GM18507 (cell line): ENCODE measurements around the gene ISG15.
"Not testable (repeated sequence)": the region's sequence is repeated elsewhere in the genome, so short reads cannot be mapped to it uniquely, and the experiment has no call there.

Source experiments
- DNase-seq: peaks from one replicate; pipeline ENCODE4 v3.0.0; 2011; ENCODE audit warnings: low read depth; ENCODE audit not compliant: insufficient read length; ENCODE audit errors: extremely low spot score
- FAIRE-seq: peaks from 2 replicates; lab custom pipeline; 2011; peaks lifted over from hg19 to GRCh38; lab: Jason Lieb, UNC

ISG15 gene

GRCh38 chr1:1024149-1024770, 11.0 kb downstream of the ISG15 start:
- DNase-seq: no peak
- FAIRE-seq: no peak

- no peak for DNase-seq
- FAIRE-seq: no peak
Observed at GRCh38 chr1:1024771-1025699, 11.7 kb downstream of the ISG15 start.

- DNase-seq: no peak
- FAIRE-seq: no peak
Observed at GRCh38 chr1:1025730-1026129, 12.4 kb downstream of the ISG15 start.

GRCh38 chr1:1026599-1027413, 13.5 kb downstream of the ISG15 start:
- DNase-seq (no peak), FAIRE-seq (no peak)

GRCh38 chr1:1027791-1028190, 14.5 kb downstream of the ISG15 start:
- DNase-seq: no peak
- FAIRE-seq: no peak

- FAIRE-seq: peak; percentile 50
Observed at GRCh38 chr1:1030867-1031658, 17.8 kb downstream of the ISG15 start.

GRCh38 chr1:1031659-1032235, 18.4 kb downstream of the ISG15 start:
- no peak for FAIRE-seq
- DNase-seq: no peak

More at GRCh38 chr1:1030867-1031658, 17.8 kb downstream of the ISG15 start:
- DNase-seq: not testable (repeated sequence)

- FAIRE-seq: no peak
- no peak for DNase-seq
Observed at GRCh38 chr1:1032424-1032823, 19.1 kb downstream of the ISG15 start.

GRCh38 chr1:1033009-1033587, 19.8 kb downstream of the ISG15 start:
- peak; percentile 86 for DNase-seq

GRCh38 chr1:1033731-1034438, 20.6 kb downstream of the ISG15 start:
- no peak for FAIRE-seq

More at GRCh38 chr1:1033009-1033587, 19.8 kb downstream of the ISG15 start:
- FAIRE-seq: peak; percentile 97

GRCh38 chr1:1034439-1034781, 21.1 kb downstream of the ISG15 start:
- FAIRE-seq: no peak
- no peak for DNase-seq

More at GRCh38 chr1:1033731-1034438, 20.6 kb downstream of the ISG15 start:
- DNase-seq: no peak

GRCh38 chr1:1035291-1035943, 22.1 kb downstream of the ISG15 start:
- DNase-seq: no peak
- FAIRE-seq: no peak

- no peak for FAIRE-seq
Observed at GRCh38 chr1:1037366-1038327, 24.4 kb downstream of the ISG15 start.

GRCh38 chr1:1038694-1039093, 25.4 kb downstream of the ISG15 start:
- DNase-seq (no peak), FAIRE-seq (peak; percentile 92)

More at GRCh38 chr1:1037366-1038327, 24.4 kb downstream of the ISG15 start:
- DNase-seq: no peak

GRCh38 chr1:1039145-1039910, 26.0 kb downstream of the ISG15 start:
- FAIRE-seq (no peak), DNase-seq (no peak)
